ENCODE results near the gene KNTC1. TPM values are rescaled to one million over a fixed set of nuclear protein-coding genes. Genes with fewer than 3 reads are reported as not detected.
"Not testable (repeated sequence)": the region's sequence is repeated elsewhere in the genome, so short reads cannot be mapped to it uniquely, and the experiment has no call there.

KNTC1 gene
- total RNA-seq, 1 donor from 2014 or later: 1.4 TPM

DNA sequence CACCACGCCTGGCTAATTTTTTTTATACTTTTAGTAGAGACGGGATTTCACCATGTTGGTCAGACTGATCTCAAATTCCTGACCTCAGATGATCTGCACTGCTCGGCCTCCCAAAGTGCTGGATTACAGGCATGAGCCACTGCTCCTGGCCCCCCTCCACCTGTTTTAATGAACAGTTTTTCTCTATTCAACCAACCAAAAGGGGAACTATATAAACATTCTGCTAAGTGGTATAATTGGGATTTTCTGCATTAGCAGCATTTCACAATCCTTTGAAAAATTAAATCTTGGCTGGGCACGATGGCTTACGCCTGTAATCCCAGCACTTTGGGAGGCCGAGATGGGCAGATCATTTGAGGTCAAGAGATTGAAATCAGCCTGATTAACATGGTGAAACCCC lies 44.8 kb downstream of the KNTC1 start:
- Histone ChIP-seq H3K27ac (replicated peaks) (no peak overlapping the region), H3K4me1 (no peaks in the 10 kb centered on the region), H3K9me3 (replicated peaks) (no peaks in the 10 kb centered on the region), H3K36me3 (peaks cover 36% of the 10 kb centered on the region), H3K4me3 (no peak overlapping the region), H3K27me3 (ENCODE audit: low read depth) (no peaks in the 10 kb centered on the region)
- no peak for DNase-seq
- intact Hi-C loops (cut with micrococcal nuclease): no loop called here
- TF ChIP-seq, protein P1, sequence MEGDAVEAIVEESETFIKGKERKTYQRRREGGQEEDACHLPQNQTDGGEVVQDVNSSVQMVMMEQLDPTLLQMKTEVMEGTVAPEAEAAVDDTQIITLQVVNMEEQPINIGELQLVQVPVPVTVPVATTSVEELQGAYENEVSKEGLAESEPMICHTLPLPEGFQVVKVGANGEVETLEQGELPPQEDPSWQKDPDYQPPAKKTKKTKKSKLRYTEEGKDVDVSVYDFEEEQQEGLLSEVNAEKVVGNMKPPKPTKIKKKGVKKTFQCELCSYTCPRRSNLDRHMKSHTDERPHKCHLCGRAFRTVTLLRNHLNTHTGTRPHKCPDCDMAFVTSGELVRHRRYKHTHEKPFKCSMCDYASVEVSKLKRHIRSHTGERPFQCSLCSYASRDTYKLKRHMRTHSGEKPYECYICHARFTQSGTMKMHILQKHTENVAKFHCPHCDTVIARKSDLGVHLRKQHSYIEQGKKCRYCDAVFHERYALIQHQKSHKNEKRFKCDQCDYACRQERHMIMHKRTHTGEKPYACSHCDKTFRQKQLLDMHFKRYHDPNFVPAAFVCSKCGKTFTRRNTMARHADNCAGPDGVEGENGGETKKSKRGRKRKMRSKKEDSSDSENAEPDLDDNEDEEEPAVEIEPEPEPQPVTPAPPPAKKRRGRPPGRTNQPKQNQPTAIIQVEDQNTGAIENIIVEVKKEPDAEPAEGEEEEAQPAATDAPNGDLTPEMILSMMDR (IDR thresholded peaks at IDR 0.05; ENCODE audit: borderline replicate concordance): no peak

DNA sequence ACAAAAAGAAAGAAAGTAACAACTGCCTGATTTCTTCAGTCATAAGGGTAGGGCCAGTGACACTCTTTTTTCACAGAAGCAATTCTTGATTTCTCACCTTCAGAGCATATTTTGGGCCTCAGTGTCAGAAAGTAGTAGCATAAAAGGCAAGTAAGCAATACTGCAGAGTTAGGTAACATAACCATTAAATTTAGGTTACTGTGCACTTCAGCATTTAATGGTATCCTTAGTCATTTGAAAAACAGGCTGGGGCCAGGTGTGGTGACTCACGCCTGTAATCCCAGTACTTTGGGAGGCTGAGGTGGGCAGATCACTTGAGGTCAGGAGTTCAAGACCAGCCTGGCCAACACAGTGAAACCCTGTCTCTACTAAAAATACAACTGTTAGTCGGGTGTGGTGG lies 56.2 kb downstream of the KNTC1 start:
- H3K9me3 ChIP-seq (replicated peaks); H3K4me3 ChIP-seq; H3K27ac ChIP-seq (replicated peaks); intact Hi-C loops (cut with micrococcal nuclease); H3K27me3 ChIP-seq (ENCODE audit: low read depth); DNase-seq; H3K4me1 ChIP-seq: not testable (repeated sequence)
- peaks cover 41% of the 10 kb centered on the region for H3K36me3 ChIP-seq

DNA sequence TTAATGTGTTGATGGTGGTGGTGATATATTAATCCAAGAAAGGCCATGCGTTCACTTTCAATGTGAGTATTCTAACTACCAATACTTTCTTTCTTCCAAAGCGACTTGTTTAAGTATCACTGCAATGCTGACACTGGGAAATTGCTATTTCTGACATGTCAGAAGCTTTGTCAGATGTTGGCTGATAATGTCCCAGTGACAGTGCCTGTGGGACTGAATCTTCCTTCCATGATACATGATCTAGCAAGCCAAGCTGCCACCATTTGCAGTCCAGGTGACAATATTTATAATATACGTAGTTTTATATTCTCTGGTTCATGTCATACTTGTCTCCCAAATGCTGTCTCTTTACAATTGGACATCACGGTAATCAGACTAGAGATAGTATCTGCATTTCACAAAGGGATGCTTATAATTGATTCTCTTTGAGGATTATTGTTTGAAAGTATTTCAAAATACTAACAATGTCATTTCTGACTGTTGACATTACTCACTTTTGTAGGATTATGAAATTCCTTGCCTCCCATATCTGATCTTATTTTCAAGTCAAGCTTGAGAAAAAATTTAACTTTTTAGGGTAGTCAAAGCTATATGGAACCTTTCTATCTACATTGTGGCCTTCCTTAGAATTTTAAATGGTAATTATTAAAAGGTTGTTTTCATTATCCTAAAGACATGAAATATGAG lies 57.3 kb downstream of the KNTC1 start:
- Histone ChIP-seq H3K27ac (replicated peaks) (no peak overlapping the region), H3K4me3 (no peak overlapping the region), H3K9me3 (replicated peaks) (no peaks in the 10 kb centered on the region), H3K4me1 (no peaks in the 10 kb centered on the region), H3K27me3 (ENCODE audit: low read depth) (no peaks in the 10 kb centered on the region), H3K36me3 (peaks cover 41% of the 10 kb centered on the region)
- intact Hi-C loops (cut with micrococcal nuclease): no loop called here
- TF ChIP-seq, protein P1 (IDR thresholded peaks at IDR 0.05; ENCODE audit: borderline replicate concordance): no peak
- no peak for DNase-seq

DNA sequence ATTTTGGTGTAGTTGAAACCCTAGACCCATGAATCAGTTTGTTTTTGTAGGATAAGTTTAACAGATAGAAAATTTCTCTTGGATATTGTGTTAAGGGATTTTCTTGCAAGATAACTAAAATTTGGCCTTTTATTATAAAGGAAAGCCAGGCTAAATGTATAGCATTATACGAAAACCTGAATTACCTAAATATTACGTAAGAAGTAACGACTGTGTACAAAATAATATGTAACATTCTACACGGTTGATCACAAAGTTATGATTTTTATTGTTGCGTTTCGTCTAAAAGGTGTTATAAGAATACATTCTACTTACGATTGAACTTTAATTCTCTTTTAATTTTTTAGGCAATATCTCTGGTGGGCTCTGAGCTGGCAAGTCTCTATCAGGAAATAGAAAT lies 63.9 kb downstream of the KNTC1 start:
- peaks cover 6% of the 10 kb centered on the region for H3K4me1 ChIP-seq
- H3K36me3 ChIP-seq: peaks cover 9% of the 10 kb centered on the region
- intact Hi-C loops (cut with micrococcal nuclease): no loop called here
- no peaks in the 10 kb centered on the region for H3K9me3 ChIP-seq (replicated peaks)
- DNase-seq: no peak
- H3K4me3 ChIP-seq: no peak overlapping the region
- H3K27me3 ChIP-seq (ENCODE audit: low read depth): no peaks in the 10 kb centered on the region
- TF ChIP-seq, protein P1 (IDR thresholded peaks at IDR 0.05; ENCODE audit: borderline replicate concordance): no peak
- H3K27ac ChIP-seq (replicated peaks): no peak overlapping the region

DNA sequence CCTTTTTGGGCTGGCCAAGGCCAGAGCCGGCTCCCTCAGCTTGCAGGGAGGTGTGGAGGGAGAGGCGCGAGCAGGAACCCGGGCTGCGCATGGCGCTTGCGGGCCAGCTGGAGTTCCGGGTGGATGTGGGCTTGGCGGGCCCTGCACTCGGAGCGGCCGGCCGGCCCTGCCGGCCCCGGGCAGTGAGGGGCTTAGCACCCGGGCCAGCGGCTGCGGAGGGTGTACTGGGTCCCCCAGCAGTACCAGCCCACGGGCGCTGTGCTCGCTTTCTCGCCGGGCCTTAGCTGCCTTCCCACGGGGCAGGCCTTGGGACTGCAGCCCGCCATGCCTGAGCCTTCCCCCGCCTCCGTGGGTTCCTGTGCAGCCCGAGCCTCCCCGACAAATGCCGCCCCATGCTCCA lies 64.9 kb downstream of the KNTC1 start:
- H3K36me3 ChIP-seq; intact Hi-C loops (cut with micrococcal nuclease); DNase-seq; H3K4me3 ChIP-seq; H3K9me3 ChIP-seq (replicated peaks); H3K27ac ChIP-seq (replicated peaks); H3K27me3 ChIP-seq (ENCODE audit: low read depth); H3K4me1 ChIP-seq: not testable (repeated sequence)

DNA sequence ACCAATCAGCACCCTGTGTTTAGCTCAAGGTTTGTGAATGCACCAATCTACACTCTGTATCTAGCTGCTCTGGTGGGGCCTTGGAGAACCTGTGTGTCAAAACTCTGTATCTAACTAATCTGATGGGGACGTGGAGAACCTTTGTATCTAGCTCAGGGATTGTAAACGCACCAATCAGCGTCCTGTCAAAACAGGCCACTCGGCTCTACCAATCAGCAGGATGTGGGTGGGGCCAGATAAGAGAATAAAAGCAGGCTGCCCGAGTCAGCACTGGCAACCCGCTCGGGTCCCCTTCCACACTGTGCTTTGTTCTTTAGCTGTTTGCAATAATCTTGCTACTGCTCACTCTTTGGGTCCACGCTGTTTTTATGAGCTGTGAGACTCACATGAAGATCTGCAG lies 65.5 kb downstream of the KNTC1 start:
- H3K9me3 ChIP-seq (replicated peaks); intact Hi-C loops (cut with micrococcal nuclease); DNase-seq; H3K36me3 ChIP-seq; H3K27me3 ChIP-seq (ENCODE audit: low read depth); H3K4me3 ChIP-seq; H3K4me1 ChIP-seq; H3K27ac ChIP-seq (replicated peaks): not testable (repeated sequence)

DNA sequence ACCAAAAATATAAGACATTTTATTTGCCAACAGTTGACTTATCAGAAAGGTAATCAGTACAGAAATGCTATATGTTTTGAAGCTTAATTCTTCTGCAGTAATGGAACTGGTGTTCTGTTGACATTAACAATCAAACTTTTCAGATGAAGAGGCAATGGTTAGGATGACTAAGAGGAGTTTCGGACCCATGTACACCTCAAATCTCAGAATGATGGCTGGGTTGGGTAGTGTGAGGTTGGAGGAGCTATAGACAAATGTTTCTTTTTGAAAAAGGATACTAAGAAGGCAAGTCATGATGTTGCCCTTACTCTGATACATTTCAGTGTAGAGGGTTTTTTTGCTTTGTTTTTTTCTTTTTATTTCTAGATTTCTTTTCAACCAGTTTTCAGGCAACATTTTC lies 66.9 kb downstream of the KNTC1 start:
- H3K36me3 ChIP-seq: no peaks in the 10 kb centered on the region
- no peak for DNase-seq
- no peak overlapping the region for H3K4me3 ChIP-seq
- no peaks in the 10 kb centered on the region for H3K9me3 ChIP-seq (replicated peaks)
- TF ChIP-seq, protein P1 (IDR thresholded peaks at IDR 0.05; ENCODE audit: borderline replicate concordance): no peak
- H3K4me1 ChIP-seq: peaks cover 6% of the 10 kb centered on the region
- no peak overlapping the region for H3K27ac ChIP-seq (replicated peaks)
- no peaks in the 10 kb centered on the region for H3K27me3 ChIP-seq (ENCODE audit: low read depth)
- intact Hi-C loops (cut with micrococcal nuclease): no loop called here
